HG03521 (cell line): ENCODE results near the gene CD99L2.

Experiments used
- ATAC-seq: cut with Tn5 transposase; IDR thresholded peaks from one replicate; pipeline ENCODE4 v1.9.1; 2021; ENCODE audit warnings: mild to moderate bottlenecking, moderate library complexity; ENCODE audit not compliant: unreplicated experiment

The CD99L2 gene

GRCh38 chrX:150898343-150899190 is at the start of gene CD99L2:
Gene CD99L2, minus strand, starts transcription at chrX:150898668. Its CDS starts 80 bp downstream, at chrX:150898588.
- ATAC-seq = peak; percentile 95

GRCh38 chrX:150944233-150944632 is 45.8 kb upstream of the CD99L2 start:
- no peak for ATAC-seq

DNA sequence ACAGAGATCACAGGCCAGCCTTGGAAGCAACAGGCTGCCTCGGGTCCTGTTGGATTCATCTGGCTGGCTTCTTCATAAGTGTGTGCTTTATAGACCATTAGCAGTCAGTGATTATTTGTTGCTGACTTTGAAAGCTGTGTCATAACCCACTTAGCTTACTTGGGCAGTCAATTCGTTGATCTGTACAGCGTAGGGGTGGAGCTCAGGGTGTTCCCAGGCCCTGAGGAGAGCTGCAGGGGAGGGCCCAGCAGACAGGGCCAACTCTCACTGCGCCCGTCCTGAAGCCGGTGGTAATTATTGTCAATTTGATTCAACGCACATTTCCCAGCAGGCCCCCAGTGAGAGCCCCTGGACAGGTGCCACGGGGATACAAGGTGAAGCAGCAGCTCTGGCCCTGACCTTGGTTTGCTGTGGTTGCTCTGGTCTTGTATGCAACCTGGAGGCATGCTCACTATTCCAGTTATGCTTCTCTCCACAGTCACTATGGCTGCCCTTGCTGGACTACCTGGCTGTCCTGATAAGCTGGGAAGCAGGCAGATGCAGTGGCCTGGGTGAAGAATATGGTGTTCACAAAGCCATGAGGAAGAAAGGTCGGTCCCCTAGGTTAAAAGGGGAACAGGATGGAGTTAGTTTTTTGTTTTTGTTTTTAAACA is 44.6 kb upstream of the CD99L2 start:
- no peak for ATAC-seq

GRCh38 chrX:150941580-150941979 is 43.1 kb upstream of the CD99L2 start:
- ATAC-seq = no peak

- no peak for ATAC-seq
Measured at GRCh38 chrX:150940844-150941495, 42.5 kb upstream of the CD99L2 start.

GRCh38 chrX:150936556-150936955 is 38.1 kb upstream of the CD99L2 start:
- no peak for ATAC-seq

DNA sequence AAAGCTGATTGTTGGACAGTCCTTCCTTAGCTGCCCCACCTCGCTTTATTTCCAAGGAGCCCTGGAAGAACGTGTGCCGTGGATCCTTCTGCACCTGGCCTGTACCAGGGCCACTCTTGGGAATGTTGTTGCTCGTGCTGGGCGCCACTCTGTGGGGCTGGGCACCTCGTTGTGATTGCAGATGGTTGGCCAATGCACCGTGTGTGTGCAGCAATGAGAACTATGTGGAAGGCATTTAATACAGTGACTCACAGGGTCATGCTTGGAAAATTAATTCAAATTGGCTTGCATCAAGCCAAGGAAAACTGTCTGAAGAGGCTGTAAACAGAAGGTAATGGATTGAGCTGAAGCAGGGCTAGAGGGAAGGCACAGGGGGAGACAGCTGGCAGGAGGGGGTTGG is 37.0 kb upstream of the CD99L2 start:
- no peak for ATAC-seq

DNA sequence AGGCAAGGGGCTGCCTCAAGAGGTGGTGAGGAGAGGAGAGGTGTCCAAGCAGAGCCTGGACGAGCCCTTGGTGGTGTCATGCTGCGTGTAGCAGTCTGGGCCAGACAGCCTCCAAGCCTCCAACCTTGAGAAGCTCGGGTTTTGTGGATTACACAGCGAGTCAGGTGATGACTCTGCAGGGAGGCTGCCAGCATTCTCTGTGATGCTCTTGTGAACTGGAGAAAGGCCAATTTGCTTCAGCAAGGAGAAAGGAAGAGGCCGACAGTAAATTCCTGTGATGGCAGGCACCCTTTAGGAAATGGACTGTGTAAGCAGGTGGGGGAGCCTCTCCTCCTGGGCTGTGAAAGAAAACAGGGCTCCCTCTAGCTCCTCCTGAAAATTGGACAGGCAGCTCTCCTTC is 36.0 kb upstream of the CD99L2 start:
- ATAC-seq = no peak

GRCh38 chrX:150933945-150934350 is 35.5 kb upstream of the CD99L2 start:
- ATAC-seq = no peak

DNA sequence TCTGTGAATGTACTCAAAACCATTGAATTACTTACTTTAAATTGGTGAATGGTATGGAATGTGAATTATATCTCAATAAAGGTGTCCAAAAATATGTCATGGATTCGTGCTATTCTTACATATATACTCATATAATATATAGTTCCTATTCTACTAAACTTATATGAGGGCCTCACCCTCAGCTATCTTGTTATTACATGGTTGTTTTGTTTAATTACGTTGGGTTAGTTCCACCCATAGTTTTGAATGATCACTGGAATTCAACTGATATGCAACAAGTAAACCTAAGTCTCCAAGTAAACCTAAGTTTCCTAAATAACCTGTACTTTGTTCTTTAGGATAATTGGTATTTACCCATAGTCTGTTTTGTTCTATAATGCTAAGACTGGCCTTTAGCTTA is 30.6 kb upstream of the CD99L2 start:
- no peak for ATAC-seq

DNA sequence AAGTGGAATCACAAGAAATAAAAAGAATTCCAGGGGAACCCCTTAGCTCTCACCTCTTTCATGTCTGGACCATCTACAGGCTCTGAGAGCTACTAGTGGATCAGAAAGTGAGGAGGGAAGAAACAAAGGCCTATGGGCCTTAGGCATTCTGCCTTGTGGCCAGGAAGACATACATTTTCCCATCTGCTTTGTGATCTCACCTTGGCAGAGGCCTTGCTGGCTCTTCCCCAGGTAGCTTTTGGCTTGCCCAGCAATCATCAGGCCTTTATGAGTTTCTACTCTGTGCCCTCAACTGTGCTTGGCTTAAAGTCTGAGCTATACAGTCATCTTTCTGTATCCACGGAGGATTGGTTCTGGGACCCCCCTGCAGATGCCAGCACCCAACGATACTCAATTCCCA is 28.3 kb upstream of the CD99L2 start:
- no peak for ATAC-seq

DNA sequence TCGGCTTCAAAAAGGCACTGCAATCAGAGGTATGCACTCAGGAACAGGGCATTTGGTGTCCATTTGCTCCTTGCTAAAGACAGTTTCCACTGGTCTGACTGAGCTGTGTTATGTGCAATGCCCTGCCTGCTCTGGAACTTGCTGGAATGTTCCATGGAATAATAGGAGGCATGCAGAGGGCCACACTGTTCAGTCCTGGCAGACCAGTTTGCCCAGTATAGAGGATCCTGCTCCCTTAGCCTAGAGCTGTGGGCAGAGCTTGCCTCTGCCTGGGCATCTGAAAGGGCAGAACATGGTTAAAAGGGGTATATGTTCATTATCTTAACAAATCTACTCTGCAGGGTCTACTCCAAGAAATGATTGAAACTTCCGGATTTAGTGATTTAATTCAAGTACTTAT is 27.8 kb upstream of the CD99L2 start:
- ATAC-seq = no peak

- no peak for ATAC-seq
Measured at GRCh38 chrX:150919401-150919800, 20.9 kb upstream of the CD99L2 start.

DNA sequence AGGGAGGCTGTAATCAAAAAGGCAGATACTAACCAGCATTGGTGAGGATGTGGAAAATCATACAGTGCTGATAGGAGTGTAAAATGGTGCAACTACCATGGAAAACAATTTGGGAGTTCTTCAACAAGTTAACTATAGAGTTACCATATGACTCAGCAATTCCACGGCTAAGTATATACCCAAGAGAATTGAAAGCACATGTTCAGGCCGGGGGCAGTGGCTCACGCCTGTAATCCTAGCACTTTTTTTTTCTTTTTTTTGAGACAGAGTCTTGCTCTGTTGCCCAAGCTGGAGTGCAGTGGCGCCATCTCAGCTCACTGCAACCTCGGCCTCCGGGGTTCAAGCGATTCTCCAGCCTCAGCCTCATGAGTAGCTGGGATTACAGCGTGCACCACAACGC is 15.0 kb upstream of the CD99L2 start:
- ATAC-seq = no peak

- ATAC-seq = no peak
Measured at GRCh38 chrX:150907474-150907873, 9.0 kb upstream of the CD99L2 start.

GRCh38 chrX:150906694-150907093 is 8.2 kb upstream of the CD99L2 start:
- ATAC-seq = no peak

GRCh38 chrX:150905293-150905692 is 6.8 kb upstream of the CD99L2 start:
- no peak for ATAC-seq

- ATAC-seq = no peak
Measured at GRCh38 chrX:150903110-150903508, 4.6 kb upstream of the CD99L2 start.

DNA sequence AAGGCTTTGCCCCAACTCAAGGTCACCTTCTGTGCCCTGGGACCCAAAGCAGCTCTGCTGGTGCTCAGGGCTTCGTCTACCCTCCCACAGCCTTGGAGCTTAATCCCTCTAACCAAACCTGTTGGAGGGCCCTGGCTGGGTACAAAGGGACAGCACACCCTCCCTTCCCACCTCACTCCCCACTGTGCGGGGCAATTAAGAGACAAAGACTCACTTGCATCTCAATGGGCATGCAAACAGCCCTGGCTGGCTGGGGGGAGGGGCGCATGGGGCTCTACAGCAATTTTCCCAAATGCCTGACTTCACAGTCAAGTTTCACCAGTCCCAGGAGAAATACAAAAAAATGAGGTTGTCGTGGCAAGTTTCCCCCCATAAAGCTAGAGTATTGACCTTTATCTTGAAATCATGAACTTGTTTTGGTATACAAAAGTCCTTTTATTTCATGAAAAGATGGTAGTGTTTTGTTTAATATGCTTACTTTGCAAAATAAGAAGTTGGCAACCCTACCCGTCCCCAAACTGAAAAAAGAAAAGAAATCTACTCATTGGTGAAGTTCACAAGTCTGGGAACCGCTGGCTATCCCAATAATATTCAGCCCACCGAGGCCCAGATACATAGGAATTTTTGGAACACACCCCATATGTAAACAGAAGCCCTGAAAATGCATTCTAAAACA is 4.1 kb upstream of the CD99L2 start:
- no peak for ATAC-seq

GRCh38 chrX:150899191-150899757 is 806 bp upstream of the CD99L2 start:
- peak; percentile 43 for ATAC-seq
